Right kidney (tissue), 1 donor: ENCODE measurements around the gene BRMS1.
"Not testable (repeated sequence)": the region's sequence is repeated elsewhere in the genome, so short reads cannot be mapped to it uniquely, and the experiment has no call there.

ENCODE experiments used
- DNase-seq: peaks from one replicate; pipeline ENCODE4 v3.0.0-alpha.2; 2016

Gene BRMS1

GRCh38 chr11:66365166-66365565 is 20.3 kb upstream of the BRMS1 start:
- no peak for DNase-seq

- DNase-seq = no peak
Observed at GRCh38 chr11:66363805-66364535, 19.1 kb upstream of the BRMS1 start.

GRCh38 chr11:66363187-66363601 is 18.3 kb upstream of the BRMS1 start:
- DNase-seq = no peak

GRCh38 chr11:66362481-66363147 is 17.7 kb upstream of the BRMS1 start:
- DNase-seq = no peak

- no peak for DNase-seq
Observed at GRCh38 chr11:66361502-66361941, 16.6 kb upstream of the BRMS1 start.

- no peak for DNase-seq
Observed at GRCh38 chr11:66360406-66361073, 15.6 kb upstream of the BRMS1 start.

- DNase-seq = no peak
Observed at GRCh38 chr11:66359662-66360087, 14.8 kb upstream of the BRMS1 start.

- not testable (repeated sequence) for DNase-seq
Observed at GRCh38 chr11:66350560-66351235, 5.8 kb upstream of the BRMS1 start.

- no peak for DNase-seq
Observed at GRCh38 chr11:66349084-66349386, 4.1 kb upstream of the BRMS1 start.

- peak; percentile 95 for DNase-seq
Observed at GRCh38 chr11:66347425-66348276, 2.7 kb upstream of the BRMS1 start, which contains the start of gene B4GAT1. TSS of gene B4GAT1 (minus strand) at chr11:66347629. CDS start at chr11:66347545, 84 bp downstream.

GRCh38 chr11:66346476-66347424 is 1.8 kb upstream of the BRMS1 start:
- DNase-seq = peak; percentile 85

- no peak for DNase-seq
Observed at GRCh38 chr11:66345316-66345649, 379 bp upstream of the BRMS1 start.

GRCh38 chr11:66343176-66343575 is 1.7 kb downstream of the BRMS1 start:
- no peak for DNase-seq

GRCh38 chr11:66341502-66342126 is 3.3 kb downstream of the BRMS1 start:
- no peak for DNase-seq

GRCh38 chr11:66340596-66341501 is 4.1 kb downstream of the BRMS1 start:
- DNase-seq = no peak

GRCh38 chr11:66339686-66340483 is 5.0 kb downstream of the BRMS1 start:
- DNase-seq = no peak

GRCh38 chr11:66339162-66339675 is 5.7 kb downstream of the BRMS1 start:
- DNase-seq = no peak
